Ovary (tissue), 3 donors: ENCODE data around the gene F7.

Source experiments
- CTCF ChIP-seq, 3 donors: fragments of 450-650 bp in 2 of 3; fragments of 200-600 bp in 1 of 3; IDR thresholded peaks; one replicate each; pipeline versions ENCODE4 v1.5.1 to v1.8.0; 2016 to 2022; ENCODE audit warnings: antibody characterized with exemption in 3 of 3, mild to moderate bottlenecking in 1 of 3
- EP300 ChIP-seq: sonication (generic); formaldehyde crosslinking; IDR thresholded peaks from one replicate; pipeline ENCODE4 v1.6.1; 2017; ENCODE audit warnings: antibody characterized with exemption
- POLR2A ChIP-seq: fragments of 450-650 bp; IDR thresholded peaks from one replicate; pipeline ENCODE4 v1.6.1; 2017; ENCODE audit warnings: antibody characterized with exemption, mild to moderate bottlenecking, moderate library complexity
- donor health status: DM: no; HTN: no; CAD: no.

DNA sequence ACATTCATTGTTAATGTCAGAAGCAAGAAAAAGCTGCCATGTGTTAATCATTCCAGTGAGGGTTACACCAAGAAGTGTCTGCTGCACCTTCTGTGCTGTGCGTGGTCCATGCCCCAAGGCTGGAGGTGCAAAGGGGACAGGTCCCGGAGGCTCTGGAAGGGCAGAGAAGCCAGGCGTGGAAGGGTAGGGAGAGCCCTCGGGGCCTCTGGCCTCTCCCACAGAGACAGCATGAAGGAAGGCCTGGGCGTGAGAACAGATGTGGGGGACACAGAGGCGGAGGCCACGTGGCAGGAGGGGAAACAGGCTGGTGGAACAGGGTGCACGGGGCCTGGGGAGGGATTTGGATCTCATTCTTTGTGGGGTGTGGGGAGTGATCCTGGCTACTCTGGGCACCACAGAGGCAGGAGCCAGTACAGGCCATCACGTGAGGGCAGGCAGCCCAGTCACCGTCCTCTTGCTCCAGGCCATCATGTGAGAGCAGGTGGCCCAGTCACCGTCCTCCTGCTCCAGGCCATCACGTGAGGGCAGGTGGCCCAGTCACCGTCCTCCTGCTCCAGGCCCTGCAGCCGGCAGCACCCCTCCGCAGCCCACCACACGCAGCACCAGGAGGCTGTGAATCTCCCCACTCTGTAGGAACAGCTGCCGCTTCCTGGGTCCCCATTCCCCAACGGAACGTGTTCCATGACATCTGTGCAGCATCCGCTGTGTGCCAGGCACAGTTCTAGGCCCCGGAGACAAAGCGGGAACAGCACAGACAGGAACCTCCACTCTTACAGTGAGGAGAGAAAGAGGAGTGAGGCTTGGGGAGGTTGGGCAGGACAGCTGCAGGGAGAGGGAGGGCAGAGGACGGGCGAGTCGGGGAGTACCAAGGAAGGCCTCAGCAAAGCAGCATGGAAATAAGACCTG lies 10.2 kb upstream of the F7 start:
- TF ChIP-seq CTCF (IDR thresholded peaks at IDR 0.05), result no peak
- TF ChIP-seq POLR2A, result no peak
- no peak for TF ChIP-seq EP300
